ENCODE measurements around the gene IPCEF1.

Gene IPCEF1, protein sequence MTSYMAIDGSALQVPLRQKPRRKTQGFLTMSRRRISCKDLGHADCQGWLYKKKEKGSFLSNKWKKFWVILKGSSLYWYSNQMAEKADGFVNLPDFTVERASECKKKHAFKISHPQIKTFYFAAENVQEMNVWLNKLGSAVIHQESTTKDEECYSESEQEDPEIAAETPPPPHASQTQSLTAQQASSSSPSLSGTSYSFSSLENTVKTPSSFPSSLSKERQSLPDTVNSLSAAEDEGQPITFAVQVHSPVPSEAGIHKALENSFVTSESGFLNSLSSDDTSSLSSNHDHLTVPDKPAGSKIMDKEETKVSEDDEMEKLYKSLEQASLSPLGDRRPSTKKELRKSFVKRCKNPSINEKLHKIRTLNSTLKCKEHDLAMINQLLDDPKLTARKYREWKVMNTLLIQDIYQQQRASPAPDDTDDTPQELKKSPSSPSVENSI

GRCh38 chr6:154356690-154357089 lies at the start of gene IPCEF1:
Gene IPCEF1 (minus strand): TSS chr6:154356803. CDS start chr6:154265947, 90,856 bp downstream.
- no peak for DNase-seq

DNA sequence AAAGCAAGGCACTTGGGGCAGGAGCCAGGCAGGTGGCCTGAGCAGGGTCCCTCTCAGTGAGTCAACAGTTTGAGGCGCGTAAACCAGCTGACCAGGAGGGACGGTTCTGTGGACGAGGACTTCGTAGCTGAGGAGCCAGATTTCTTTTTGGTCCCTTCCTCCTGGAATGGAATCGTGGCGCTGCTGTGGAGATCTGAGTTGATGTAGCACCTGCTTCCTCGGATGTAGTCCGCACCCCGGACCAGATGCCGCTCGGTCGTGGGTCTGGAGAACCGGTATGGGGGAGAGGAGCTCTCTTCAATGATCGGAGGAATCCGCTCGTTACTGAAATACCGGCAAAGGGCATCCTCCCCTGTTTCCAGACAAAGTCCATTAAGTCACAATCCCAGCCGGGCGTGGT lies 49.7 kb upstream of the IPCEF1 start:
- DNase-seq, result no peak

GRCh38 chr6:154404791-154405400 lies 48.3 kb upstream of the IPCEF1 start:
- peak; percentile 34 for DNase-seq

DNA sequence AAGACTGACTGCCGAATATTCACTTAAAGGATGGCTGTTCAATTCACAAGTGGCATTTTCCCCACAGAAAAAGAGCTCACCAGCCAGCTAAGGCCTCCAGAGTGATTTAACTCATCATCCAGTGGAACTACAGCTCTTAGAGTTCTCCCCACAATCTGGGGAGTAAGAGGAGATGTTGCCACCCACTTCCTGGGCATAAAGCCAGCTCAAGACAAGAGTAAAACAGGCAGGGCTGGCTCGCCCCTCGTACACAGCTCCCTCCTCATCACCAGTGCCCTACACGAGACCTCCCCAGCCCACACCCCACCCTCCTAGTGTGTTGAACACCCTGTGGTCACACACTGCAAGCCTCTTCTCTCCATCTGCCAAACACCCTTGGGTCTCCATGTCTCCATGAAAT lies 47.2 kb upstream of the IPCEF1 start:
- DNase-seq, result peak; percentile 28

DNA sequence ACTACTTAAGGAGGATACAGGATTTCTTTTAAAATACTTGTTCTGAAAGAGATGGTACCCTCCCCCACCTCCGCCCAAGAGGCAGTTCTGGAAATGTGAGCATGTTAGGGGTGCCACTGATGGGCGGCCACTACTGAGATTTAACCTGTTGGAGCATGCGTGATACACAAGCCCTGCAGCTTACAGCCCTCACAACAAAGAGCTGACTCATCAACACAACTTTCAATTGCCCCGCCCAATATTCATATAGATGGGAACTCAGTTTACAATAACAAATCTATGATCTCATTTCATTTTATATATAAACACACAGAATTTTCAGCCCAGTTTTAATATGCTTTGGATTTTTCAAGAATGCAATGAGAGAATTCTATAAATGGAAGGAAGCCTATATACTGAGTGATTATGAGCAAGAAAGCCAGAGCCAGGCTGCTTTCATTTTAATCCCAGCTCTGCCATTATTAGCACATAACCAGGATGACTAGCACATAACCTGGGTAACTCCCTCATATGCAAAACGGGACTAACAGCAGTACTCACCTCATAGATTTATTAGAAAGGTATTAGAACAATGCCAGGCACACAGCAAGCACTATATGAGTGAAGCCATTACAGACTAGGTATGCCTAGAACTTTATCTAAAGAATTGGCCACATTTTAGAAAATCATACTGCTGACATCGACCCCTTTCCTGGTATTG lies 45.6 kb upstream of the IPCEF1 start:
- DNase-seq, result no peak

- DNase-seq, result no peak
Measured at GRCh38 chr6:154399097-154399496, 42.5 kb upstream of the IPCEF1 start.

GRCh38 chr6:154397491-154398195 lies 41.0 kb upstream of the IPCEF1 start:
- DNase-seq, result no peak

GRCh38 chr6:154395878-154396277 lies 39.3 kb upstream of the IPCEF1 start:
- no peak for DNase-seq

DNA sequence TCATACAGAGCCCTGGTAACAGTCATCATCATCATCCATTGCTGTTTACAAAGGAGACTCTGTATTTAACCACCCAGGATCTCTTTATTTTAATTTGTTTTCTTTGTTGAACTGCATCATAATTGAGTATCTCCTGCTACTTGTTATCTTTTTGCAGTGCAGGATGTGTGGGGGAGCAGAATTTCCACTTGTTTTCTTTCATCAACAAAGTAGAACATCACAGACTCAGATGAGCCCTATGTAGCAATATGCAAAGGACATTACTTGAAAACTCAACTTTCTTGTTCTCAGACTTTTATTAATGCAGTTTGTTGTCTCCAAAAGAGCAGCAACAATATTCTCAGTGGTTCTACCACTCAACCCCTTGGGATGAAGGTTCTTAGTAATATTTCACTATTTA lies 38.7 kb upstream of the IPCEF1 start:
- no peak for DNase-seq

GRCh38 chr6:154394571-154394970 lies 38.0 kb upstream of the IPCEF1 start:
- DNase-seq, result no peak

GRCh38 chr6:154390034-154390433 lies 33.4 kb upstream of the IPCEF1 start:
- no peak for DNase-seq

DNA sequence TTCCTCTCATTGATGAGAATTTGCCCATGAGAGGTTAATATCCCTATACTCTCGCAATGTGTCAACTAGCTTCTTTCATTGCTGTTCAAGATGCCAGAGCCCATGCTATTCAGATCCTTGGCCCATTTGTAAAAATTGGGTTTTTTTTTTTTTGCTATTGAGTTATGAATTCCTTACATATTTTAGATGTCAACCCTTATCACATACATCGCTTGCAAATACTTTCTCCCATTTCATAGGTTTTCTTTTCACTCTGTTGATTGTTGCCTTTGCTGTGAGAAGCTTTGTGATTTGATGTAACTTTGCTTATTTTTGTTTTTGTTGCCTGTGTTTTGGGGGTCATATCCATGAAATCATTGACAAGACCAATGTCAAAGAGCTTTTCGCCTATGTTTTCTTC lies 32.2 kb upstream of the IPCEF1 start:
- DNase-seq, result no peak

DNA sequence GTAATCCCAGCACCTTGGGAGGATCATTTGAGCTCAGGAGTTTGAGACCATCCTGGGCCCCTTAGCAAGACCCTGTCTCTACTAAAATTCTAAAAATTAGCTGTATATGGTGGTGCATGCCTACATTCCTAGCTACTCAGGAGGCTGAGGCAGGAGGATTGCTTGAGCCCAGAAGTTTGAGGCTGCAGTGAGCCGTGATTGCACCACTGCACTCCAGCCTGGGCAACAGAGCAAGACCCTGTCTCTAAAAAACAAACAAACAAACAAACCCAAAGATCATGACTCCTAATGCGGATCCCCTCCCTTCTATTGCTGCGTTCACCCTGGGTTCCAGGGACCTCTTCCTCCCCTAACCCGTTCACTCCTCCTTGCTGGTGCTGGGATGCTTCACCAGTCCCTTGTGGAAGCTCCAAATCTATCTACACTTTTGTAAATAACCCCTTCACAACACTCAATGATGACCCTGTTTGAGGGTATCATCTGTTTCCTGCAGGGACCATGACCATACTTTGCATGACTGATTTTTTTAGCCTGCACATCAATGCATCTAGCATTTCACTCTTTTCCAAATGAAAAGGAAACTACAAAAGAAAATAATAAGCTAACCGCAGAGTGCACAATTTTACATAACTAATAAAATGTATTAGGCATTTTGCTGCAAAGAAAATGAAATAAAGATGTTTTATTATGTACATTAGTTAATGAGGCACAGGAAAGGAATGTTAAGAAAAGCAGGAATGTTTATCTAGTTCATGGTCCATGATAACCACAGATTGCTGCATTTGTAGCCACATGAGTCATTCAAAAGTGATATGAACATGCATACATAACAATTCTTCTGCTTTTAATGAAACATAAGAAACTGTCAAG lies 30.5 kb upstream of the IPCEF1 start:
- DNase-seq, result no peak

- no peak for DNase-seq
Measured at GRCh38 chr6:154384191-154384590, 27.6 kb upstream of the IPCEF1 start.

DNA sequence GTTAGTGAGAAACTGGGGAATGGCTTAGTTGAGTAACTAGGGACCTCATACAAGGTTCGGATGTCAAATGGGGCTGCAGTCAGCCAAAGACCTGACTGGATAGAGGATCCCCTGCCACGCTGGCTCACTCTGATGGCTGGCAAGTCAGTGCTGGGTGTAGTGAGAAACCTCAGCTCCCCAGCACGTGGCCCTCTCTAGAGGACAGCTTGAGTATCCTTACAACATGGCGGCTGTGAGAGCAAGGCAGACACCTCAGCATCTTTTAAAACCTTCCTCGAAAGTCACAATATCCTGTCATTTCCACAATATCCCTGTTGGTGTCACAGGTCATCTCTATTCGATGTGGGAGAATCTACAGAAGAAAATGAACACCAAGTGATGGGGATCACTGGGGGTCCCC lies 26.7 kb upstream of the IPCEF1 start:
- no peak for DNase-seq

DNA sequence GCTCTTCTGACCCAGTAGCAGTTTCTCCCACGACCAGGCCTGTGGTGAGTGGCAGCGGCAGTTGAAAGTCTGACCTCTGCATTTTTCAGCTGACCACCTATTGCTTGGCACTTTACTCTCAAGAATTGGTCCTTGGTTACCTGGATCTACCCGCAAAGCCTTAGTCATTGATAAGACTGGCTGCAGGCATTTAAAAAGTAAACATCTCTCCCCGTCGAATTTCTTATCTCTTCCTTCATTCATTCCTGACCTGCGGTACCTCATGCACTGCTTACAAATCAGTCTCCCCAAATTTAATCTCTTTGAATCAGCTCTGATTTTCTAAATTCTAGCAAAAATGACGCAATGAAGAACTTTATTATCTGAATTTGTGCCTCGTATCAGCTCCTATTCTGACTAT lies 26.1 kb upstream of the IPCEF1 start:
- no peak for DNase-seq

- no peak for DNase-seq
Measured at GRCh38 chr6:154381548-154381947, 24.9 kb upstream of the IPCEF1 start.

DNA sequence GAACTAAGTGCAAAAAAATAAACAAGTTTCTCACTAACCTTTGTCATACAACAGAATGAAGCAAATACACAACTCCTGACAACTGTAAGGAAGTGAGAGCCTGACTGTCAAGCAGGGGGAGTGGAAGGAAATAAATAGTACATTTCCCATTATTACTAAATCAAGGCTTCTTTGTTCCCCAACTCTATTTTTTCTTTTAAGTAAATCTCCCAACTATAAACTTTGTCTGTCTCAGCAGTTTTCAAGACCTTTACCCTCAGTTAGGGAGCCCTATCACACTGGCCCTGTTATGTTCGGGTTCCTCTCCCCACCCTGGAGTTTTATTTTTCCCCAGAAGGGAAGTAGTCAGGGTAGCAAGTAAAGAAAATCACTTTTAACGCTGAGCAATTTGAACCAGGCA lies 24.1 kb upstream of the IPCEF1 start:
- no peak for DNase-seq

DNA sequence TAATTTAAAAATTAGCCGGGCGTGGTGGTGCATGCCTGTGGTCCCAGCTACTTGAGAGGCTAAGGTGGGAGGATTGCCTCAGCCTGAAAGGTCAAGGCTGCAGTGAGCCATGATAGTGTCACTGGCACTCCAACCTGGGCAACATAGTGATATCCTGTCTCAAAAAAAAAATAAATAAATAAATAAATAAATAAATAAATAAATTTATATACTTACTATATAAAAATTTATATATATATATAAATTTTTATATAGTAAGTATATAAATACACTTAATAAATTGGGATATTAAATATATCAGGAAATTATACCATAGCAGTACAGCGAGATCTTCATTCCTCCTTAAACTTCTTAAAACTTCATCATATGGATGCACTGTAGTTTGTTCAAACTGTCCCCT lies 23.0 kb upstream of the IPCEF1 start:
- no peak for DNase-seq

DNA sequence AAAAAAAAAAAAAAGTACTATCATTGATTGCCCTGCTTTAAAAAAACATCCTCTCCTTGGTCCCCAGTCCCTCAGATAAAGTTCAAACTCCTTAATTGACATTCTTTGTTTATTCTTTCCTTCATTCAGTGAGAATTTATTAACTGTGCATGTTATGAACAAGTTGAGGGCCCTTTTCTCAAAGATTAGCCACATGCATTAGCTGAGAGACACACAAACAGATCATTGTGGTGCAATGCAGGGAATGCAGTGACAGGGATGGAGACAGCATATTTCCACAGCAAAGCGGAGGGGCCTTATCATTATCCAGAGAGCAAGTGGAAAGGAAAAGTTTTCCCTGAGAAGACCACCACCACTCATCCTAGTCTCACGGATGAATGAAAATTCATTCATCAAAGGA lies 21.9 kb upstream of the IPCEF1 start:
- no peak for DNase-seq

GRCh38 chr6:154377726-154378125 lies 21.1 kb upstream of the IPCEF1 start:
- DNase-seq, result no peak

DNA sequence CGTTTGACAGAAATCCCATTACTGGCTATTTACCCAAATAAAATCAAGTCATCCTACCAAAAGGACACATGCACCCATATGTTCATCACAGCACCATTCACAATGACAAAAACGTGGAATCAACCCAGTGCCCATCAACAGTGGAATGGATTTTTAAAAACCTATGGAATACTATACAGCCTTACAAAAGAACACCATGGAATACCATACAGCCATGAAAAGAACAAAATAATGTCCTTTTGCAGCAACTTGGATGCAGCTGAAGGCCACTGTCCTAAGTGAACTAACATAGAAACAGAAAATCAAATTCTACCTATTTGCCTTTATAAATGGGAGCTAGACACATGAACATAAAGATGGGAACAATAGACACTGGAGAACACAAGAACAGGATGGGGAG lies 17.4 kb upstream of the IPCEF1 start:
- no peak for DNase-seq
